GM18868 (cell line): ENCODE results near the gene ATN1.

Experiments
- ATAC-seq: cut with Tn5 transposase; IDR thresholded peaks from one replicate; pipeline ENCODE4 v1.9.1; 2021; ENCODE audit warnings: mild to moderate bottlenecking, moderate library complexity; ENCODE audit not compliant: unreplicated experiment

The ATN1 gene

DNA sequence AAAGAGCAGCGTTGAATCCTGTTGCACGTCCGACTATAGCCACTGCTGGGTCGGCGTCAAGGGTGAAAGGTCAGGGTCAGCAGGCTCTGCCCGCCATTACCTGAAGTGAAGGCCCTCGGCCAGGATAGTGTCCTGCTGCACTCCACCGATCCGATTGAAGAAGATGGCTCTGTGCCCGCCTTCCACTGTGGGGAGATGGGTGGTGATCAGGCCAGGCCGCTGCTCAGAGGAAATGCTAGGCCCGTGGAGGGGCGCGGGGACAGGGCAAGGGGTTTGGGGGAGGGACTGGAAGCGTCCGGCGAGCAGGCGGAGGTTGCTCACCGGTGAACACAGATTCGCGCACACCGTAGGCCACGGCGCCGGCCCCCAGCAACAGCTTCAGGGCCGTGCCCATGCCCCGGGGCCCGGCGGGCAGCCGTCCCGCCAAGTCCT is 42.4 kb downstream of the ATN1 start:
- no peak for ATAC-seq

DNA sequence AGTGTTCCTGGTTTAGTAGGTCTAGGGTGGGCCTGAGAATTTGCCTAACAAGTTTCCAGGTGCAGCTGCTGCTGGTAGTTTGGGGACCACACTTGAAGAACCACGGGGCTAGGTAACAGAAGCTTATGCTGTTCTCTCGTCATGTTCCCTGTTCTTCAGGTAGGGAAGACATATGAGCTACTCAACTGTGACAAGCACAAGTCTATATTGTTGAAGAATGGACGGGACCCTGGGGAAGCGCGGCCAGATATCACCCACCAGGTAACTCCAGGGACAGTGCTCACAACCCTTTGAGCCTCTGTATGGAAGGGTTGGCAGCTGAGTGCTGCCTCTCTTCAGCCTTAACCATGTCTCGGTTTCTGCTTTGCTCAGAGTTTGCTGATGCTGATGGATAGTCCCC is 46.4 kb downstream of the ATN1 start:
- ATAC-seq = no peak

DNA sequence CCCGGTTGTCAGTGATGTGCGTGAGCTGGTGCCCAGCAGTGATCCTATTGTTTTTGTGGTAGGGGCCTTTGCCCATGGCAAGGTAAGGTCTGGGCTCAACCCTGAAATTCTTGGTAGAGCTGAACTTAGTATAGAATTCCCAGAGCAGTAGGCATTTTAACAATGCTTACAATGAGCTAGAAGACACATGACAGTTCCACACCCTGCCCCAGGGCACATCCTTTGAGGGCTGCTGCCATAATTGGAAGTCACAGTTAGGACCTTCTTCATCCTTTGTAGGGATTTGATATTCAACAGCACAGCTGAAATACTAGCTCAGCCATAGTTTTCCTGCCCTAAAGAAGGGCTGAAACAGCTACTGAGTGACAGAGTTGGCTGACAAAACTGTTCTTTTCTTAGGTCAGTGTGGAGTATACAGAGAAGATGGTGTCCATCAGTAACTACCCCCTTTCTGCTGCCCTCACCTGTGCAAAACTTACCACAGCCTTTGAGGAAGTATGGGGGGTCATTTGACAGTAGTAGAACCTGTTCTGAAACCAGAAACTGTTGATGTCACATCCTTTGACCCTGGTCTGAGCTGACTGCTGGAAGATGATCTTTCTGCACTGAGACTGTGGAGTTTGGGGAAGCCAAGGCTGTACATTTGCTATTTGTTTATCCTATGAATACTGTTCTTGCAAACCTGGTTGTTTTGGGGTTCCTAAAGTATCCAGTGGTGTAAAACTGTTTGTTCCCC is 47.7 kb downstream of the ATN1 start:
- ATAC-seq = no peak

DNA sequence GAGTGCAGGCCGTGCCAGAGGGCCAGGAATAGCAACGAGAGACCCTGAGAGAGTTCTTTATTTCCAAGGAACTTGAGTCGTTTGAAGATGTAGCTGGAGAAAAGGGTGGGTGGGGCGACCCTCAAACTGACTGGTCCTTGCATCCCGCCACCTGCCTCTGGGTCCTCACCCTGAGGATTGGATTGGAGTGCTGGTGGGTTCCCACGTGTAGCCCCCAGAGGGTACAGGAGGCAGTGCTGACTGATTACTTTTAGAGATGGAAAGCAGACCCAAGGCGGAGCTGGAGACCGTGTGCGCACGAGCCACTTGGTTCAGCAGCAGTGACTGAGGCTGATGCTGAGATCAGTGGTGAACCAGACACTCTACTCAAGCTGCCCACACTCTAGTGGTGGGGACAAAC is 49.9 kb downstream of the ATN1 start:
- ATAC-seq = no peak

DNA sequence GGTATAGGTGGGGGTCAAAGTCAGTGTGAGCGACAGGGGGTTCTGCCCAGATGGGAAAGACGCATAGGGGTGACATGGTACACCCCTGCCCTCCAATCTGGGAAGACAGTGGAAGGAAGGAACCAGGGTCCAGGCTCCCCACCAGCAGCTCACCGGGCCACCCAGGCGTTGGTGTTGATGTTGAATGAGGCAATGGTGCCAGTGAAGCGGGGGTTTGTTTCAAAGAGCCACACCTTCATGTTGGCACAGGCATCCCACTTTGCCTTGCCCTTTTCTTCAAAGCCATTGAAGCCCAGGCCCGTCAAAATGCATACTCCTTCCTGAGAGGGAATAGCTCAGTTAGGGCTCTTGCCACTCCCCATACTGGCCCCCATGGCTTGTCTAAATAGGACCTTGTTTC is 50.4 kb downstream of the ATN1 start:
- ATAC-seq = no peak

DNA sequence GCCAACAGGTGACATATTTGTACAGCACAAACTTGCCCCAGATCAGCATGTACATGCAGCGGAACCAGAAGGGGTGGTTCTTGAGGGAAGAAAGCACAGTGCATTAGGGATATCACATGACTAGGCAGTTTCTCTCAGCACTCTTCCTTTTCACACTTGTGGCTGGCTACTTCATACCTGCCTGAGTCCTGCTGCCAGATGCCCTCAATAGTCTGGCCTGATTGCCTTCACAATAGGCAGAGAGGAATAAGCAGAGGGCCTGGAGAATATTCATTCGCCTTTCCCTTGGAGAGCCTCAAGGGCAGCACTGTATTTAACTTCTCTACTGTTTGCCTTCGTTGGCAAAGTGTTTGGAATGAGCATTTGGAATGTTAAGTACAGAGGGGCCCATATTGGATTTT is 50.9 kb downstream of the ATN1 start:
- no peak for ATAC-seq

DNA sequence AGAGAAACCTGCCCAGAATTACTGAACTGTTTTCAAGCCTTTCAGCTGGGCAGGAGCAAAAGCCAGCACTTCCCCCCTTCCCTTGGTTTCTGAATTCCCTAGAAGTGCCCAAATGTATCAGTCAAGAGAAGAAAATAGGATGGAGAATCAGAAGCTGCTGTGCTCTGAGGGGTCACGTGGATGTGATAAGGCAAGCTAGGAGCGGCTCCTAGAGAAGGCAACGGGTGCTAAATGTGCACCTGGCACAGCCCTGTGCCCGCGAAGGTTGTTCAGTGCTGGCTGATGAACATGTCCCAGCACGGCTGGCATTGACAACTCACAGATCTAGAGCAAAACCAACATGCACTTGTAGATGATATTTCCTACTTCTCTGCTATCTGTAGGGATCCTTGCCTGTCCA is 51.3 kb downstream of the ATN1 start:
- no peak for ATAC-seq

DNA sequence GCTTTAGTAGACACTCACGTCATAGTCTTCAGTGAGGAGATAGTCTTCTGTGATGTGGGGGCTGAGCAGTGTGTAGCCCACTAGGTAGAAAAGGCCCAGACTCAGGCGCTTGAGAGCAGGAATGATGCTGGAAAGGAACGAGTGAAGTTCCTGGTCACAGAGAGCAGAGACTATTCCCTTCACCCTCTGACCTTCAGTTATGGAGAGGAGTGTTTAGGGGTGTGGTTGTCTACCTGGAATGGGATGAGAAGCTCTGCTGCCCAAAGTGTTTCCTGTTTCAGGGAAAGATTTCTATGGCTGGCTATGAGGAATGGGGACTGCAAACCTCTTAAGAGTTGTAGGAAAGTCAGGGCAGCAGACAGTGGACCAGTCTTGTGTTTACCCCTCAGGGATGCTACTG is 51.7 kb downstream of the ATN1 start:
- no peak for ATAC-seq

DNA sequence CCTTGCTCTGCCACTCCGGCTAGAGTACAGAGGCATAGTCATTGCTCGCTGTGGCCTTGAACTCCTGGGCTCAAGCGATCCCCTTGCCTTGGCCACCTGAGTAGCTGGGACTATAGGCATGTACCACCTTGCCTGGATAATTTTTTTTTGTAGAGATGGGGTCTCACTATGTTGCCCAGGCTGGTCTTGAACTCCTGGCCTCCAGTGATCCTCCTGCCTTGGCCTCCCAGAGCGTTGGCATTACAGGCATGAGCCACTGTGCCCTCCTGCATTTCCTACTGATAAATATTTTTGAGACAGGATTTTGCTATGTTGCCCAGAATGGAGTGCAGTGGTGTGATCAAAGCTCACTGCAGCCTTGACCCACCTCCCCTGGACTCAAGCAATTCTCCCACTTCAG is 52.3 kb downstream of the ATN1 start:
- ATAC-seq = no peak

DNA sequence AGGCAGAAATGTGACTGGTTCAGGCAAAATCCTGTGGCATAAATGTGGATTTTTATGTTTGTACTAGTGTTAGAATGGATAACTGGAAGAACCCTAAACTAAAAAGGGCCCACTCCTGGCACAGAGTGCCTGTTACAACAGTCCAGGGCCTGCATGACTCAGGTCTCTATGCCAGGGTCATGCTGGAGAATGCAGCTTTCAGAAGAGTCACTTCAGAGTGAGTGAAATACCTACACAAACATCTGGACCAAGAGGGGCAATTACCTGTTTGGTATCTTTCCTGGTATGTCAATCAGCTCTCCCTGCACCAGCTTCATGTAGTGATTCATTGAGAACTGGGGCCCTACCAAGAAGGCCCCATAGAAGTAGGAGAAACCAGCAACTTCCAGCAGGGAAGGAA is 53.0 kb downstream of the ATN1 start:
- no peak for ATAC-seq

DNA sequence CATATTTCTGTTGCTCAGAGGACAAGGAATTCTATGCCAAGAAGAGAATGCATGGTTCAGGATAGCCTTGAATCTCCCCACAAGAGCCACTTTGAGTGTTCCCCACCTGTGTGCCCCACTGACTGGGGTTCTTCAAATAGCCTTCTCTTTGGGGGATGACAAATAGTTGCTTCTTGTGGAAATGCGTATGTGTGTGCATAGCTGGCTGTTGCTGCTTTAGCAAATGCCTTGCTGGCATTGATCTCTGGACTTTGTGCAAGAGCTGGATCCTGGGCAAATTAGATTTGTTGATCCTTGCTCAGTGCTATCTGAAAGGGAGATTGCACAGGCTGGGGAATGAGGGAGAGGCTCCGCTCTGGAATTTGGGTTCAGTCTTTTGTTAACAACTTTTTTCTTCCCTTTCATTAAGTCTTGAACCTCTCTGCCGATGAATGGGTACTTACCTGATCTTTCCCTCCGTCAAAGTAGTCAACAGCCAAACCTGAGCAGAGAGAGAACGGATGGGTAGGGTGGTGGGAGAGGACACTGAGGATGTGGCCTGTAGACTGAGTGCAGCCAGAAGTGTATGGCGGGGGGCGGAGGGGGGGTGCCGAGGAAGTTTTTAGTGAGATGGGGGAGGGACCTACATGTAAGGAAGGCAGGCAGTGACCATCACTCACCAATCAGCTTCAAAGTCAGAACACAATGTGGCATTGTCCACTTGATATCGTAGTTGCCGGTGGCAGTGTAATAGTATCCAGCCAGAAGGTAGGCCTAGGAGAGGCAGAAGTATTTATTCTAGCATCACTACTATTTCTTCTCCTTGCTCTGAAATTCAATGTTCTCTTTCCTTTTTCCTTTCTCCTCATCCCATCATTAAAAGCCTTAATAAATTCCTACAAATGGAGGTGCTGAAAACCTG is 53.6 kb downstream of the ATN1 start:
- no peak for ATAC-seq

DNA sequence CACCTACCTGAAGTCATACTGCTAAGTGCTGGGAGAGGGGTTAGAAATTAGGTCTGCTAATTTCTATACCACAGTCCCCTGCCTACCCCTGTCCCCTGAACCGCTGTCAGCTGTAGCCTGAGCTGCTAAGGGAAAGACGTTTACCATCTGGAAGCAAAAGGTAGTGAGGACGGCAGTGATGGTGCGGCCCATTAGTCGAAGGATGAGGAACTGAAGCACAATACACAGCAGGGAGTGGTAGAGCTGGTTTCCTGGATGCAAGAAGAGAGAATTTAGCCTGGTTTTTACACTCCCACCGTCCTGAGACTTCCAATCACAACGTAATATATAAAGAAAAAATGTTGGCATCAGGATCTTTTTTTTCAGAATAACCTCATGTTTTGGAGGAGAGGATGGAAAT is 54.8 kb downstream of the ATN1 start:
- ATAC-seq = no peak

DNA sequence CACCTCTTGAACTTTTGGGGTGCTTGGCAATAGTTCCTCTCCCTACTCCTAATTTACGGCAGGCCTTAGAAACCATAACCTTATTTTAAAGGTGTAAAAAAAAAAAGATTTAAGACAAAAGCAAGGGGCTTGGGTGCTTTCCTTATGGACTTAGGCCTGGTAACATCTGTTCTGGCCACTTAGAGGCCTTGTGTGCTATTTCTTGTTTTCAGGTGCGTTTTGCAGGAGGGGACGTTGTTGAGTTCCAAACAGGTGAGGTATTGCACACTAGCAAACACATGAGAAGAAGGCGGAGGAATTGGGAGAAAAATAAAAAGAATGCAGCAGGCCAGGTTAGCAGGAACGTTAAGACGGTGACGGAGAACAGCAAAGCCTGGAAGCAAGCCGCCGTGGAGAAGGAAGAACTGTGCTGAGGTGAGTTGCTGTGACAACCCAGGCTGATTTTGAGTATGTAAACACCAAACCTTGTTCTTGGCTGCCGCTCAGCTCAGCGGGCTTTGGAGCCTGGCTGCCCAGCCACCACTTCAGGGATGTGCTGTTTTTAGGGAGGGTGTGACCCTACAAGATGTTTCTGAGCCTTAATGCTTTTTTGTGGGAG is 60.3 kb downstream of the ATN1 start:
- no peak for ATAC-seq
